Gastrocnemius medialis (tissue), 4 donors: ENCODE data around the gene SLC35C1.

ENCODE experiments used
- POLR2A ChIP-seq, 2 donors: fragments of 450-650 bp; IDR thresholded peaks; one replicate each; pipeline ENCODE4 v1.6.1; 2017; ENCODE audit warnings: antibody characterized with exemption in 2 of 2, mild to moderate bottlenecking in 2 of 2, moderate library complexity in 2 of 2
- TF ChIP-seq, protein P1 (sequence below), 5 experiments: fragments of 450-650 bp in 3 of 5; fragments of 200-600 bp in 2 of 5; sonication (generic) in 2 of 5; IDR thresholded peaks in 4 of 5; conservative IDR thresholded peaks in 1 of 5; 1 replicate in 4 of 5; 2 replicates in 1 of 5; pipeline ENCODE4 v1.5.1; 2016 to 2019; ENCODE audit warnings: antibody characterized with exemption in 5 of 5, mild to moderate bottlenecking in 3 of 5, moderate library complexity in 3 of 5

DNA sequence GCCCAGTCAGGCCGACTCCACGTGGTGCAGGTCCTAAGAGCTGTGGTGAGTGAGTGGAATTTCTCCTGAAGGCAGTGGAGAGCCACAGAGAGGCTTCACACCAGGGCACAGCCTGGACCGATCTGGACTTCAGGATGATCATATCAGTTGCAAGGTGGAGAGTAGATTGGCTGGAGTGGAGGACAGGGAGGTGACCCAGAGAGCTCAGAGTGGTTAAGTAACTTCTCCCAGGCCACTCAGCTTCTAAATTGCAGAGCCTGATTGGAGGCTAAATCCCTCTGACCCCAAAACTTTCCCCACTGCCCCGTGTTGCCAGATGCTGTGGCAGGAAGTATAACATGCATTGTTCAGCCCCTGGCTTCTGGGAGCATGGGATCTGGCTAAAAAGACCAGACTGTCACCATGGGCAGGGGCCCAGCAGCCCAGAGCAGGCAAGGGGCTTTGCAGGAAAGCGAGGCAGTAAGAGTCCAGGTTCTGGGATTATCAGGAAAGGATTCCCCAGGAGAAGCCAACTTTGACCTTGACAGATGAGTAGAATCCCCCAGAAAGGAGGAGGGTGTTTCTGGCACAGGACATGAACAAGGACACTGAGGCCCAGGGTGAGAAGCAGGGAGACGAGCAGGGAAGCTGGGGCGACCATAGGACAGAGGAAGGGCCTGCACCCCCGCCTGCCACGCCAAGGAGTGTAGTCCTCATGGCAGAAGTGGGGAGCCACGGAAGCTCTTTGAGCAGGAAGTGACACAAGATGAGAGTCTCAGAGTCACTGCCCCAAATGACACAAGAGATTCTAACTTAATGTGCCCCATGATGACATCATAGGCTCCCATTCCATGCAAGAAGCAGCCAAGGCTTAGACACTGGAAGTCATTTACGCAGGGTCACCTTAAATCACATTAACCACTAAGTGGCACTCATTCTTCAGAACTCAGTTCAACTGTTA, 4.8 kb downstream of the SLC35C1 start:
- TF ChIP-seq, protein P1, sequence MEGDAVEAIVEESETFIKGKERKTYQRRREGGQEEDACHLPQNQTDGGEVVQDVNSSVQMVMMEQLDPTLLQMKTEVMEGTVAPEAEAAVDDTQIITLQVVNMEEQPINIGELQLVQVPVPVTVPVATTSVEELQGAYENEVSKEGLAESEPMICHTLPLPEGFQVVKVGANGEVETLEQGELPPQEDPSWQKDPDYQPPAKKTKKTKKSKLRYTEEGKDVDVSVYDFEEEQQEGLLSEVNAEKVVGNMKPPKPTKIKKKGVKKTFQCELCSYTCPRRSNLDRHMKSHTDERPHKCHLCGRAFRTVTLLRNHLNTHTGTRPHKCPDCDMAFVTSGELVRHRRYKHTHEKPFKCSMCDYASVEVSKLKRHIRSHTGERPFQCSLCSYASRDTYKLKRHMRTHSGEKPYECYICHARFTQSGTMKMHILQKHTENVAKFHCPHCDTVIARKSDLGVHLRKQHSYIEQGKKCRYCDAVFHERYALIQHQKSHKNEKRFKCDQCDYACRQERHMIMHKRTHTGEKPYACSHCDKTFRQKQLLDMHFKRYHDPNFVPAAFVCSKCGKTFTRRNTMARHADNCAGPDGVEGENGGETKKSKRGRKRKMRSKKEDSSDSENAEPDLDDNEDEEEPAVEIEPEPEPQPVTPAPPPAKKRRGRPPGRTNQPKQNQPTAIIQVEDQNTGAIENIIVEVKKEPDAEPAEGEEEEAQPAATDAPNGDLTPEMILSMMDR (IDR thresholded peaks at IDR 0.05 in 4 of 5, conservative IDR thresholded peaks at IDR 0.05 in 1 of 5): no peak
- no peak for TF ChIP-seq POLR2A (IDR thresholded peaks at IDR 0.05)
